Breast epithelium (tissue), 3 donors: ENCODE data around the gene MAGEB10.

Experiments
- POLR2A ChIP-seq: fragments of 450-650 bp; IDR thresholded peaks from one replicate; pipeline ENCODE4 v1.6.1; 2016; ENCODE audit warnings: antibody characterized with exemption, mild to moderate bottlenecking, moderate library complexity
- POLR2AphosphoS5 ChIP-seq, 3 donors: sonication (generic); formaldehyde crosslinking; IDR thresholded peaks; one replicate each; pipeline ENCODE4 v1.6.1; 2017; ENCODE audit warnings: antibody characterized with exemption in 3 of 3
- TF ChIP-seq, protein P1 (sequence below), 3 donors: fragments of 450-650 bp; IDR thresholded peaks; one replicate each; pipeline ENCODE4 v1.5.1; 2016 to 2017; ENCODE audit warnings: antibody characterized with exemption in 3 of 3, mild to moderate bottlenecking in 3 of 3, moderate library complexity in 3 of 3

GRCh38 chrX:27860337-27860736, 52.5 kb downstream of the MAGEB10 start:
- TF ChIP-seq POLR2A (no peak), POLR2AphosphoS5 (IDR thresholded peaks at IDR 0.05) (no peak)
- TF ChIP-seq, protein P1, sequence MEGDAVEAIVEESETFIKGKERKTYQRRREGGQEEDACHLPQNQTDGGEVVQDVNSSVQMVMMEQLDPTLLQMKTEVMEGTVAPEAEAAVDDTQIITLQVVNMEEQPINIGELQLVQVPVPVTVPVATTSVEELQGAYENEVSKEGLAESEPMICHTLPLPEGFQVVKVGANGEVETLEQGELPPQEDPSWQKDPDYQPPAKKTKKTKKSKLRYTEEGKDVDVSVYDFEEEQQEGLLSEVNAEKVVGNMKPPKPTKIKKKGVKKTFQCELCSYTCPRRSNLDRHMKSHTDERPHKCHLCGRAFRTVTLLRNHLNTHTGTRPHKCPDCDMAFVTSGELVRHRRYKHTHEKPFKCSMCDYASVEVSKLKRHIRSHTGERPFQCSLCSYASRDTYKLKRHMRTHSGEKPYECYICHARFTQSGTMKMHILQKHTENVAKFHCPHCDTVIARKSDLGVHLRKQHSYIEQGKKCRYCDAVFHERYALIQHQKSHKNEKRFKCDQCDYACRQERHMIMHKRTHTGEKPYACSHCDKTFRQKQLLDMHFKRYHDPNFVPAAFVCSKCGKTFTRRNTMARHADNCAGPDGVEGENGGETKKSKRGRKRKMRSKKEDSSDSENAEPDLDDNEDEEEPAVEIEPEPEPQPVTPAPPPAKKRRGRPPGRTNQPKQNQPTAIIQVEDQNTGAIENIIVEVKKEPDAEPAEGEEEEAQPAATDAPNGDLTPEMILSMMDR (IDR thresholded peaks at IDR 0.05): no peak
